Adrenal gland (tissue), 12 donors: ENCODE data around the gene RBMS1. TPM values are rescaled to one million over a fixed set of nuclear protein-coding genes. Genes with fewer than 3 reads are reported as not detected.

Experiments
- DNase-seq, 7 donors: peaks; one replicate each; pipeline ENCODE4 v3.0.0-alpha.2; 2019 to 2020
- H3K27ac ChIP-seq, 5 donors: fragments of 200-600 bp; sonication (generic) in 4 of 5; 1 replicate in 3 of 5; 2 replicates in 2 of 5; pipeline versions ENCODE4 v1.5.1 to v1.8.0; 2016 to 2020; ENCODE audit warnings: mild to moderate bottlenecking in 1 of 5
- H3K27me3 ChIP-seq: fragments of 200-600 bp; 2 replicates; pipeline ENCODE4 v1.8.0; 2021
- H3K36me3 ChIP-seq, 2 donors: fragments of 200-600 bp; replicated peaks in 1 of 2; 1 replicate in 1 of 2; 2 replicates in 1 of 2; pipeline versions ENCODE4 v1.5.1 to v1.8.0; 2018 to 2022
- H3K4me1 ChIP-seq, 2 donors: fragments of 200-600 bp; replicated peaks in 1 of 2; 1 replicate in 1 of 2; 2 replicates in 1 of 2; pipeline versions ENCODE4 v1.5.1 to v1.8.0; 2018 to 2021
- H3K4me3 ChIP-seq, 4 donors: fragments of 200-600 bp; sonication (generic) in 3 of 4; one replicate each; pipeline ENCODE4 v1.5.1; 2016 to 2018
- H3K9me3 ChIP-seq, 3 donors: fragments of 200-600 bp; sonication (generic) in 1 of 3; replicated peaks in 1 of 3; 1 replicate in 2 of 3; 2 replicates in 1 of 3; pipeline versions ENCODE4 v1.5.1 to v1.8.0; 2016 to 2021
- CTCF ChIP-seq, 6 experiments: fragments of 450-650 bp in 4 of 6; fragments of 200-600 bp in 2 of 6; sonication (generic) in 1 of 6; IDR thresholded peaks; 1 replicate in 5 of 6; 2 replicates in 1 of 6; pipeline versions ENCODE4 v1.5.1 to v1.8.0; 2016 to 2021; ENCODE audit warnings: antibody characterized with exemption in 6 of 6, mild to moderate bottlenecking in 2 of 6, moderate library complexity in 1 of 6
- POLR2A ChIP-seq, 2 donors: fragments of 450-650 bp; IDR thresholded peaks; one replicate each; pipeline ENCODE4 v1.6.1; 2017; ENCODE audit warnings: antibody characterized with exemption in 2 of 2, mild to moderate bottlenecking in 2 of 2, moderate library complexity in 1 of 2
- WGBS, 4 donors: extraction: QIAGEN DNeasy Blood & Tissue Kit in 2 of 4; methylation state at CpG; one replicate each; pipeline versions ENCODE4 v1.1.5 to v1.1.7; 2013 to 2017; 5-methylcytosine and 5-hydroxymethylcytosine counted together
- intact Hi-C, 2 donors: fragments of 100-400 bp; cut with DNase I; formaldehyde crosslinking; loops; one replicate each; pipeline versions ENCODE4 v1.14.1 to v1.15.0; 2022 to 2023
- polyA plus RNA-seq, 3 donors: library from polyadenylated mRNA; stranded (reverse); fragments of 200-250 nt in 2 of 3; fragments of 350-450 nt in 1 of 3; fragmentation: Illumina TruSeq in 1 of 3; extraction: RNeasy Lipid Tissue Mini Kit (QIAGEN cat#74804) in 1 of 3; gene quantifications; one replicate each; pipeline ENCODE4 v1.2.3, GENCODE V29; 2013 to 2014
- total RNA-seq, 9 donors: library from RNA; depleted of rRNA in 4 of 9; stranded (reverse); fragments of >200 nt in 4 of 9; fragments of 120-200 nt in 1 of 9; fragmentation: NEBNext Ultra II Directional in 1 of 9; extraction: Animal tissue kit (Norgen Biotek cat#: 25700) in 1 of 9; gene quantifications; one replicate each; pipeline versions ENCODE4 v1.1.0 to v1.2.4, GENCODE V29; 2013 to 2023
- donor health status: healthy with polysubstance abuse.
- donor health status: Bipolar disorder and iron deficiency.
- donor health status: DM: yes; HTN: yes; CAD: no.
- donor health status: DM: no; HTN: no; CAD: no.
- donor health status: DM: no; HTN: no; CAD: no.
- donor health status: DM: yes; HTN: yes; CAD: no.

The RBMS1 gene
- total and polyA plus RNA-seq, 12 donors: 24.2 to 62.1 (median 37.1) TPM

- 70 to 95% (median 89%) methylated on average over 2 to 4 of the region's 4 CpGs for WGBS, 4 donors
- DNase-seq: no peak
- Histone ChIP-seq H3K27ac (no peak overlapping the region), H3K36me3 (no peaks in the 10 kb centered on the region), H3K9me3 (no peaks in the 10 kb centered on the region), H3K27me3 (no peaks in the 10 kb centered on the region), H3K4me3 (no peak overlapping the region), H3K4me1 (peaks cover 14 to 41% of the 10 kb centered on the region in 2 donors)
- intact Hi-C loops: no loop called here
- TF ChIP-seq POLR2A (IDR thresholded peaks at IDR 0.05) (no peak), CTCF (IDR thresholded peaks at IDR 0.05) (no peak)
Measured at GRCh38 chr2:160225722-160226121, 267.9 kb downstream of the RBMS1 start.

GRCh38 chr2:160224507-160224906, 269.1 kb downstream of the RBMS1 start:
- Histone ChIP-seq H3K4me1 (peaks cover 11 to 36% of the 10 kb centered on the region in 2 donors), H3K27me3 (no peaks in the 10 kb centered on the region), H3K4me3 (no peak overlapping the region), H3K36me3 (no peaks in the 10 kb centered on the region), H3K9me3 (no peaks in the 10 kb centered on the region), H3K27ac (peak overlapping the region in 1 of 5 donors; percentile 18)
- DNase-seq: no peak
- 90 to 96% (median 96%) methylated on average over 3 of the region's 3 CpGs for WGBS, 4 donors
- intact Hi-C loops: no loop called here
- TF ChIP-seq POLR2A (IDR thresholded peaks at IDR 0.05) (no peak), CTCF (IDR thresholded peaks at IDR 0.05) (no peak)

GRCh38 chr2:160224060-160224459, 269.5 kb downstream of the RBMS1 start:
- 32 to 54% (median 42%) methylated on average over 3 of the region's 3 CpGs for WGBS, 4 donors

GRCh38 chr2:160223560-160223959, 270.0 kb downstream of the RBMS1 start:
- Histone ChIP-seq H3K9me3 (no peaks in the 10 kb centered on the region), H3K27me3 (no peaks in the 10 kb centered on the region), H3K4me3 (no peak overlapping the region), H3K4me1 (peaks cover 2 to 27% of the 10 kb centered on the region in 2 donors), H3K36me3 (no peaks in the 10 kb centered on the region), H3K27ac (no peak overlapping the region)
- DNase-seq: no peak
- intact Hi-C loops: no loop called here
- 88 to 98% (median 91%) methylated on average over 3 of the region's 3 CpGs for WGBS, 4 donors
- TF ChIP-seq POLR2A (IDR thresholded peaks at IDR 0.05): no peak
- TF ChIP-seq CTCF (IDR thresholded peaks at IDR 0.05): no peak

More at GRCh38 chr2:160224060-160224459, 269.5 kb downstream of the RBMS1 start:
- peaks cover 7 to 32% of the 10 kb centered on the region in 2 donors for H3K4me1 ChIP-seq
- intact Hi-C loops: no loop called here
- TF ChIP-seq CTCF (IDR thresholded peaks at IDR 0.05): no peak
- peak overlapping the region in 1 of 5 donors; percentile 18 for H3K27ac ChIP-seq
- H3K4me3 ChIP-seq: no peak overlapping the region
- H3K36me3 ChIP-seq: no peaks in the 10 kb centered on the region
- peak in 3 of 7 donors; percentile 47 to 59 (median 51) for DNase-seq
- H3K27me3 ChIP-seq: no peaks in the 10 kb centered on the region
- no peaks in the 10 kb centered on the region for H3K9me3 ChIP-seq
